PFSK-1 (cell line): ENCODE data around the gene KIF12.

Experiments
- POLR2AphosphoS5 ChIP-seq: IDR thresholded peaks from 2 replicates; pipeline ENCODE4 v1.6.1; 2012; ENCODE audit warnings: low read depth, mild to moderate bottlenecking, control low read depth, low read length, moderate library complexity
- REST ChIP-seq, 2 experiments: IDR thresholded peaks; 2 replicates each; pipeline versions ENCODE4 v1.6.1 to v1.8.0; 2011 to 2012; ENCODE audit warnings: low read depth in 2 of 2, low read length in 2 of 2, control low read depth in 1 of 2, inconsistent platforms in 1 of 2, mild to moderate bottlenecking in 1 of 2, moderate library complexity in 1 of 2; ENCODE audit not compliant: insufficient read depth in 1 of 2
- SIN3A ChIP-seq: IDR thresholded peaks from 2 replicates; pipeline ENCODE4 v1.6.1; 2012; ENCODE audit warnings: mild to moderate bottlenecking, low read length, moderate library complexity, borderline replicate concordance; ENCODE audit not compliant: insufficient read depth
- TAF1 ChIP-seq: IDR thresholded peaks from 2 replicates; pipeline ENCODE4 v1.6.1; 2012; ENCODE audit warnings: low read length, control low read depth, borderline replicate concordance; ENCODE audit not compliant: insufficient read depth

- TF ChIP-seq REST (IDR thresholded peaks at IDR 0.05; ENCODE audit: insufficient read depth in 1 of 2, low read depth in 2 of 2, low read length in 2 of 2): no peak
- no peak for TF ChIP-seq POLR2AphosphoS5
- TF ChIP-seq SIN3A: no peak
- no peak for TF ChIP-seq TAF1
Measured at GRCh38 chr9:114130624-114131277, 31.7 kb upstream of the KIF12 start.
